Daoy (cell line): ENCODE data around the gene CYBA. TPM values are rescaled to one million over a fixed set of nuclear protein-coding genes. Genes with fewer than 3 reads are reported as not detected.
A peak's percentile ranks its signal among the peaks of the same experiment; 100 is the strongest.
"Not testable (repeated sequence)": the region's sequence is repeated elsewhere in the genome, so short reads cannot be mapped to it uniquely, and the experiment has no call there.

ENCODE experiments used
- DNase-seq: peaks from one replicate; pipeline ENCODE4 v3.0.0-alpha.2; 2015; ENCODE audit warnings: low read depth
- total RNA-seq: library from RNA; depleted of rRNA; stranded (reverse); fragments of >200 nt; shearing (Covaris generic); gene quantifications from 2 replicates; pipeline ENCODE4 v1.2.3, GENCODE V29; 2014

CYBA gene
- total RNA-seq, 1 experiment from 2014 or later: 259 TPM

DNA sequence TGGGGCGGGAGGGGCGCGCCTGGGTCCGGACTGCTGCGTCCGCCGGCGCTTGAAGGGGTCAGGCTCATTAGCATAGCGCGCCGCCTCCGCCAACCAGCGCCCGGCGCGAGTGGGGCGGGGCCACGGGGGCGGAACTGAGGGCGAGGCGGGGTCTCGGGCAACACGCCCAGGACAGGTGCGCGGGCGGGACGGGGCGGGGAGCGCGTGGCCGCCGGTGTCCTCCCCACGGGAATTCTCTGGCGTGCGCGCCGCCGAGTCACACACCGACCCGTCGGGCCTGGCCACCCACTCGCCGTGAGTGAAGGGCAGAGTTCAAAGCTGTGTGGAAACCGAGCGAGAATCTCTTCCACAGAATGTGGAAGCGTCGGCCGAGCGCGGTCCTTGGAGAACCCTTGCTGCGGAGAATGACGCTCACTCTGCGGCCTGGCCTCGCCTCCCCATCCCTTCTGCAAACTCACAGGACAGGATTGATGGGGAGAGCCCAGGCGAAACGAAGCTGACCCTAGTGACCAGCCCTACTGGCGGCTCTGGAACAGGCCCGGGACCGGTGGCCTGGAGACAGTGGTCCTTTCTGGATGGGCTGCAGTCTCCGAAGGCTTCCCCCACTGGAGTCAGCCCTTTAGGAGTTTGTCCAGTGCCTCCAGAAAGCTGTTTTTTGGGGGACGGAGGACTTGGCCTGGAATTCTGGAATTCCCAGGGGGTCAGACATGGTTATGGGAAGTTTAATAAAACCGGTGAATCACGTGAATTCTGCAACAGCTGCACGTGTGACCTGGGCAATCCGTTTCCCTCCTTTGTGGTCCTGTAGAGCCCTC, 35.8 kb upstream of the CYBA start, which contains the start of gene SNAI3:
Gene SNAI3, minus strand, starts transcription at position 69 of the 815 bp plus-strand sequence. CDS start 101 bp downstream, outside the sequence.
- peak; percentile 82 for DNase-seq

GRCh38 chr16:88686062-88686438, 35.2 kb upstream of the CYBA start:
- no peak for DNase-seq

DNA sequence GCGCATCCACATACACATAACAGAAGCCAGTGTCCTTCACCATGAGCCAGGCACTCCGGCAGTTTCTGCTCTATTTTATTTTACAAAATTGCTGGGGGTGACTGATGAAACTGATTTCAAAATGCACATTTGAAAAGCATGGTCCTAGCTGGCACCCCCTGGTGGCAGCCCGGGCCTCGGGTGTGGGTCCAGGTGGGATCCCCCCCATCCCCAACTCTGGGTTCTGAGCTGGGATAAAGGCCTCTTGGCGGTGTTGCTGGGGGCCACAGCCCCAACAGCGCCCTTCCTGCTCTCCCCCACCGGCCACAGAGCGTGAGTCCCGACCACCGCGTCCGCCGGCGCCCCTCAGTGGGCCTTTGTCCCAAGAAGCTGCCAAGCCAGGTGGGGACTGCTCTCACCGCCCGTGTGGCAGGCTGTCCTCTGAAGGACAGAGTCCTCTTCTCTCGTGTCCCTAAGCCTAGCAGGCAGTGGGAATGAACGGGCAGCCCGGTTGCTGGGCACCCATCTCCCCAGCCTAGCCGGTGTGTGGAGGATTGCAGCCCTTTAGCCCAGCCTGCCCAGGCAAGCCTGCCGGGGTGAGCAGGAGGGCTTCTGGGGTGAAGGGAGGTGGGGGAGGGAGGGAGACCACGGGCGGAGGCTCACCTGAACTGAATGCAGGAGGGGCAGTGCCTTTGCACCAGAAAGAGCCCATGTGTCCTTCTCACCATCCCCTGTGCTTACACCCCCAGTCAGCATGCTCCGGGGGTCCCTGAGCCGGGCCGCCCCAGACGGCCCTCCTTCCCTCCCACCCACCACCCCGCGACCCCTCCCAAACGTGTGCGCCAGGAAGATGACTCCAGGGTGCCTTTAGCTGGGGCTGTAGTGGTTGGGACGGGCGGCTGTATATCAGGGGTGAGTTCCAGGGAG, 34.6 kb upstream of the CYBA start:
- DNase-seq: peak; percentile 63

DNA sequence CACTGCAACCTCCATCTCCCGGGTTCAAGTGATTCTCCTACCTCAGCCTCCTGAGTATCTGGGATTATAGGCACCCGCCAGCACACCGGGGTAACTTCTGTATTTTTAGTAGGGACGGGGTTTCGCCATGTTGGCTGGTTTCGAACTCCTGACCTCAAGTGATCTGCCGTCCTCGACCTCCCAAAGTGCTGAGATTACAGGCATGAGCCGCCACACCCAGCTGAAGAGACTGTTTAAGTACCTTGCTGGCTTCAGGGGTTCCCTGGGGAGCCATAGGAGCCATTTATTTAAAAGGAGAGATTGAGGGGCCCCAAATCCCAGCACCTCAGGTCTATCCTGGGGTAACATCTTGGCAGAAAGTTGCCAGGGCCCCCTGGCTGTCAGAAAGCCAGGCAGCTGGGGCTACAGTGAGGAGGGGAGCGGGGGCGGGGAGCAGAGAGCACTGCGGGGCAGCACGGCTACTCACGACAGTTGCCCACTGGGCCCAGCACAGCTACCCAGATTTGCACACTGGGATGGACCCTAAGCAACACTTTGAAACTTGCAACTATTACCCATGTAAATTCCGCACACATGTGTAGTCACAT, 33.8 kb upstream of the CYBA start:
- DNase-seq: no peak

- no peak for DNase-seq
These were observed 31.0 kb upstream of the CYBA start for GRCh38 chr16:88681709-88682451.

DNA sequence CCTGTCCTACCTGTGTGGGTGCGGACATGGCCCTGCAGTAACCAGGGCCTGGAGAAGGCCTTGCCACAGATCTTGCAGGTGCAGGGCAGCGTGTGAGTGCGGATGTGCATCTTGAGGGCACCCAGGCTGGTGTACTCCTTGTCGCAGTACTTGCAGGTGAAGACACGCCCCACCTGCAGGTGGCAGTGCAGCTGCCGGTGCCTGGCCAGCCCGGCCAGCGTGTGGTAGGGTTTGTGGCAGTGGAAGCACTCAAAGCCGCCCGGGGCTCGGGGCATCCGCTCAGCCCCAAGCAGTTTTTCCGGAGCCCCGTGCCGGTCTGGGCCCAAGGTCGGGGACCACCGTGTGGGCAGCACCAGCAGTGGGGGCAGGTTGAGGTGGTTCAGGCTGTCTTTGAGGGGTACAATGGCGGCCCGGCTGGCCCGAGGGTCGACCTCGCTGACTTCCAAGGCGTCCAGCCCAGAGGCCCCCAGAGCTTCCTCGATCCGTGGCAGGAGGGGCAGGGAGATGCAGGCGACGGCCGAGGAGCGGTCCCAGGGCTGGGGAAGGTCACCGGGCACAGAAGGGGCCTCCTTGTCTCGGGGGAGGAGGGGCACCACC, 30.3 kb upstream of the CYBA start:
- DNase-seq: no peak

DNA sequence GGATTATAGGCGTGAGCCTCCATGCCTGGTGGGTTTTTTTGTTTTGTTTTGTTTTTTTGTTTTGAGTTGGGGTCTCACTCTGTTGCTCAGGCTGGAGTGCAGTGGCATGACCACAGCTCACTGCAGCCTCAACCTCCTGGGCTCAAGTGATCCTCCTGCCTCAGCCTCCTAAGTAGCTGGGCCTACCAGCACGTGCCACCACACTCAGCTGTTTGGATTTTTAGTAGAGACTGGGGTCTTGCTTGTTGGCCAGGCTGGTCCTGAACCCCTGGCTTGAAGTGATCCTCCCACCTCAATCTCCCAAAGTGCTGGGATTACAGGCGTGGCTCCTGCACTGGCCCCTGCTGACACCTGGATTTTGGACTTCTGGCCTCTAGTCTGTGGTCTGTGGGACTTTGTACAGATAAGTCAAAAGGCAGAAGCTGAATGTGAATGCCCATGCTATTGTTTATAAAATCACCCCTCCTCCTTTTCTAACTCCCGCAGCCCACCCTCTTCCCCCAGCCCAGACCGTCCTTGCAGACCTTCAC, 29.8 kb upstream of the CYBA start:
- no peak for DNase-seq

DNA sequence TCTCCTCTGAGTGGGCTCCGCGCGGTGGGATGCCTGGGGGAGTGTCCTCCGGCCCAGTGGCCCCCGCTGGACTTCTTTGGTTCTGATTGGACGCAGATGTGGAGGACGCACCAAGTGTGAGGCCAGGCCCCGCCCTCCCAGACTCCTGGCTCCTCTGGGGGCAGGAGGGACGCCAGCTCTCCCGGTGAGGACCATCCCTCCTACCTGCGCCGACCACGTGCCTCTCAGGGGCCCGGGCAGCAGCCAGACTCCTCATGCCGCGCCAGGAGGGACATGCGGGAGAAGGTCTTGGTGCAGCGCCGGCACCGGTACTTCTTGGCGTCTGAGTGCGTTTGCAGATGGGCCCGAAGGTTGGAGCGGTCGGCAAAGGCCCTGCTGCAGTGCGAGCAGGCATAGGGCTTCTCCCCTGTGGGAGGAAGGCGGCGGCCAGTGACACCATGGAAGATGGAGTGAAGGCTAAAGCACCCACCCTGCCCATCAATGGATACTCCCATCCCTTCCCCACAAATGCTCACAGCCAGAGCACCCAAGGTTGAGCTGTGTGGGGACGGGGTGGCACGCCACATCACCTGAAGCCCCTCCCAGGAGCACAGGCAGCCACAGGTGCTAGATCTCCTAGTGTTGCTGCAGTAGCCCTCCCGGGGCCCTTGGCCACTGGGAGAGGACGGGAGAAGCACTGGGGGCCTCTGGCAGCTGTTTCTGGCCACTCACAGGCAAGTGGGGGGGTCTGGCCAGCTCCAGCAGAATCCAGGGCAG, 27.5 kb upstream of the CYBA start:
- DNase-seq: no peak

- no peak for DNase-seq
These were observed 26.9 kb upstream of the CYBA start for GRCh38 chr16:88677721-88678120.

GRCh38 chr16:88676502-88677242, 25.8 kb upstream of the CYBA start:
- no peak for DNase-seq

- DNase-seq: no peak
These were observed 23.0 kb upstream of the CYBA start for GRCh38 chr16:88673716-88674379.

DNA sequence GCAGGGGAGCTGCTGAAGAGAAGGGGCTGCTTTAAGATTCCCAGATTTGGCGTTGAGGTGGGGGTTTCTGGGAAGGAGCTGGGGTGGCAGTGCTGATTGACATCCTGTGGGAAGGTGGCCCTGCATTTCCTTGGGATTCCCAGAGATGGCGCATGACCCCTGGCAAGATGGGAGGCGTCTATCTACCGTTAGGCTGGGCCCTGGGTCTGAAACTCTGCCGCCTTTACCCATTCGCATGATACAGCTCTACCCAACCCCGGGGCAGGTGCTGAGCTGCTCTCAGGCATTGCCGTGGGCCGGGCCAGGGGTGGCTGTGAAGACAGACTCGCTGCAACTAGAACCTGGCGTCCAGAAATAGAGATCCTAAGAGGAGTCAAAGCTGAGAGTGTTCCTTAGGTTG, 21.9 kb upstream of the CYBA start:
- DNase-seq: no peak

DNA sequence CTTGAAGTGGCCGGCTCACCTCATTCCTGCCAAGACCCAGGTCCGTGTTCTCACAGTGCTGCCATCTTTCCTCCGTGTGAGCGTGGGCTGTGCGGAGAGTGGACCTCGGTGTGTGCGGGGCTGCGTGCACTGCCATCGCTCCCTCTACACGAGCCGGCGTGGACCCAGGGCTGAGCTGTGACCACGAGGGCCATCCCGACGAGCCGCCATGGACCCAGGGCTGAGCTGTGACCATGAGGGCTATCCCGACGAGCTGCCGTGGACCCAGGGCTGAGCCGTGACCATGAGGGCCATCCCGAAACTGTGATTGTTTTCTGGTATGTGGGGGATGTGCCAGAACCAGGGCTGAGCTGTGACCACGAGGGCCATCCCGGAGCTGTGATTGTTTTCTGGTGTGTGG, 21.0 kb upstream of the CYBA start:
- DNase-seq: no peak

DNA sequence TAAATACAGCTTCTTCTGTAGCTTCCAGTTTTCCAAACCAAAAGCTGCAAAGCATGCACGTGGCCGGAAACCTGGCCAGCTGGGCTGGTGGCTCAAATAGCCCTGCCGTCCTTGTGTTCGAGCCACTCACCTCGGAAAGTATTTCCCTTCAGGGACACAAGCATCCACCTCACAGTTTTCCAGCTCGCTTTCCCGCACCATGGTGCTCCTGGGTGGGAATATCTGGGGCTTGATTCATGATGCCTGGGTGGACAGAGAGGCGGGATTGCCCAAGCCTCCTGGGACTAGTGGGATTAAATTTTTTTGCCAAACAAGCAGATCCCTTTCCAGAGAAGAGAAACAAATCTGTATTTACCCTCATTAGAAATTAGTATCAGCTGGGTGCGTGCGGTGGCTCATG, 19.1 kb upstream of the CYBA start:
- DNase-seq: no peak

DNA sequence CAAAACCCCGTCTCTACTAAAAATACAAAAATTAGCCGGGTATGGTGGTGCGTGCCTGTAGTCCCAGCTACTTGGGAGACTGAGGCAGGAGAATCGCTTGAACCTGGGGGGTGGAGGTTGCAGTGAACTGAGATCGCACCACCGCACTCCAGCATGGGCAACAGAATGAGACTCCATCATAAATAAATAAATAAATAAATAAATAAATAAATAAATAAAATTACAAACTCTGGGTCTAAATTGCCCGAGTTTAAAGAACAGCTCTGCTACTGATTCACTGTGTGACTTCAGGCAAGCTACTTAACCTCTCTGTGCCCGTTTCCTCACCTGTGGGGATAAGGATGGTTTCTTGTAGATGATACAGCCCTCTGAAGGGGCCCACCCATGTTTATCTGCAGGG, 18.6 kb upstream of the CYBA start:
- not testable (repeated sequence) for DNase-seq

DNA sequence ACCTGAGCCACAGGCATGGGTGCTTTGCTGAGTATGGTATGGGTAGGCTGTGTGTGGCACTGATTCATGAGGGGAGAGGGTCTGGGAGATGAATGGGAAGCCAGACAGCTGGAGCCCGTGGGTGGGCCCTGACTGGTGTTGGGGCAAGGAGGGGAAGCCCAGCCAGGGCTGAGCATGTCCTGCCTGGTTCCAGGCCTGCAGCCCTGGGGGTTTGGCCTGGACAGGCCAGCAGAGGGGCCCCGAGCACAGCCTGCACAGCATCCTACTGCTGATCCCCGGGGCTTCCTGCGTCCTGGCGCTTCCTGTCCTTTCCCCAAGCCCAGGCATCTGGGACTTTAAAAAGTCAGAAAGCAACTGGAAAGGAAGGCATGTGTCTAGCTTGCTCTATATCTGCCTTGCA, 16.6 kb upstream of the CYBA start:
- DNase-seq: no peak

DNA sequence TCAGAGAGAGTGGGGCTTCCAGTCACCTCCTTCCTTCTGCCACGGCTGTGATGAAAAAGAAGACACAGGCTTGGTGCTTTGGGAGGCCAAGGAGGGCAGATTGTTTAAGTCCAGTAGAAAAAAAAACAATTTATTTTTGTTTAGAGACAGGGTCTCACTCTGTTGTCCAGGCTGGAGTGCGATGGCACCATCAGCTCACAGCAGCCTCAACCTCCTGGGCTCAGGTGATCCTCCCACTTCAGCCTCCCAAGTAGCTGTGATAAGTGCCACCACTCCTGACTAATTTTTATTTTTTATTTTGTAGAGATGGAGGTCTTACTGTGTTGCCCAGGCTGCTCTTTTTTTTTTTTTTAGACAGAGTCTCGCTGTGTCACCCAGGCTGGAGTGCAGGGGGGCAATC, 14.7 kb upstream of the CYBA start:
- DNase-seq: no peak

DNA sequence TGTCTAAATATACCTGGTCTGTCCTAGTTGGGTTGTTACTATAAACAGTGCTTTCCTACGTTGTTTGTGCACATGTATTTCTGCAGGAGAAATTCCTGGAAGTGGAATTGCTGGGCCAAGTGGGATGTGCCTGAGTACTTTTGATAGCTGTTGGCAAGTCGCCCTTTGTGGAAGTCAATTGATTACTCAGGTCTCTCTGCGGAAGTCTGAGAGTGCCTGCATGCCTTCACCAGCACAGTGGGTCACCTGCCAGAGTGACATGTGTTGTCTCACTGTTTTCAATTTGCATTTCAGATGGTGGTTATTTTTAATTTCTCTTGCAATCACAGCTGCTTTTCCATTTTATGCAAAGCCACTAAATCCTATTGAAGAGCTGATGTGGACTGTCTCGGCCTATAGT, 14.3 kb upstream of the CYBA start:
- no peak for DNase-seq
